ENCODE measurements around the gene PIK3R3.

DNA sequence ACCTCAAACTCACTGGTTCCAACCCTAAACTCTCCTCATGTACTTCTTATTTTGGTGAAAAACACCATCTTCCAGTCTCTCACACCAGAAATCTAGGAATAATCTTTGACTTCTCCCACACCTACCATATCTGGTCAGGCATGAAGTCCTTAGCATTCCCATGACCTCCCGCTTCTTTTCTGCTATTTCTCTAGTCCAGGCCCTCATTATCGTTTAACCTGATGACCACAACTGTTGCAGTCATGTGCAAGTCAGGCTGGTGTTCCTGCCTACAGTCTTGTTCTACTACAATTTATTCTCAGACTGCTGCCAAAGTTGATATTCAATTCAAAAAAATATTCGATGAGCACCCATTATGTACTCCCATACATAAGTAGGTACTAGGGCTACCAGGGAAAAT is 71.3 kb downstream of the PIK3R3 start:
- TF ChIP-seq, protein P1, sequence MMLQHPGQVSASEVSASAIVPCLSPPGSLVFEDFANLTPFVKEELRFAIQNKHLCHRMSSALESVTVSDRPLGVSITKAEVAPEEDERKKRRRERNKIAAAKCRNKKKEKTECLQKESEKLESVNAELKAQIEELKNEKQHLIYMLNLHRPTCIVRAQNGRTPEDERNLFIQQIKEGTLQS (CRISPR knock-in tag; conservative IDR thresholded peaks at IDR 0.05): no peak
- TF ChIP-seq, protein P2, sequence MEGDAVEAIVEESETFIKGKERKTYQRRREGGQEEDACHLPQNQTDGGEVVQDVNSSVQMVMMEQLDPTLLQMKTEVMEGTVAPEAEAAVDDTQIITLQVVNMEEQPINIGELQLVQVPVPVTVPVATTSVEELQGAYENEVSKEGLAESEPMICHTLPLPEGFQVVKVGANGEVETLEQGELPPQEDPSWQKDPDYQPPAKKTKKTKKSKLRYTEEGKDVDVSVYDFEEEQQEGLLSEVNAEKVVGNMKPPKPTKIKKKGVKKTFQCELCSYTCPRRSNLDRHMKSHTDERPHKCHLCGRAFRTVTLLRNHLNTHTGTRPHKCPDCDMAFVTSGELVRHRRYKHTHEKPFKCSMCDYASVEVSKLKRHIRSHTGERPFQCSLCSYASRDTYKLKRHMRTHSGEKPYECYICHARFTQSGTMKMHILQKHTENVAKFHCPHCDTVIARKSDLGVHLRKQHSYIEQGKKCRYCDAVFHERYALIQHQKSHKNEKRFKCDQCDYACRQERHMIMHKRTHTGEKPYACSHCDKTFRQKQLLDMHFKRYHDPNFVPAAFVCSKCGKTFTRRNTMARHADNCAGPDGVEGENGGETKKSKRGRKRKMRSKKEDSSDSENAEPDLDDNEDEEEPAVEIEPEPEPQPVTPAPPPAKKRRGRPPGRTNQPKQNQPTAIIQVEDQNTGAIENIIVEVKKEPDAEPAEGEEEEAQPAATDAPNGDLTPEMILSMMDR (IDR thresholded peaks at IDR 0.05): no peak
- TF ChIP-seq, protein P3, sequence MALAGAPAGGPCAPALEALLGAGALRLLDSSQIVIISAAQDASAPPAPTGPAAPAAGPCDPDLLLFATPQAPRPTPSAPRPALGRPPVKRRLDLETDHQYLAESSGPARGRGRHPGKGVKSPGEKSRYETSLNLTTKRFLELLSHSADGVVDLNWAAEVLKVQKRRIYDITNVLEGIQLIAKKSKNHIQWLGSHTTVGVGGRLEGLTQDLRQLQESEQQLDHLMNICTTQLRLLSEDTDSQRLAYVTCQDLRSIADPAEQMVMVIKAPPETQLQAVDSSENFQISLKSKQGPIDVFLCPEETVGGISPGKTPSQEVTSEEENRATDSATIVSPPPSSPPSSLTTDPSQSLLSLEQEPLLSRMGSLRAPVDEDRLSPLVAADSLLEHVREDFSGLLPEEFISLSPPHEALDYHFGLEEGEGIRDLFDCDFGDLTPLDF (CRISPR knock-in tag; IDR thresholded peaks at IDR 0.05): no peak
- TF ChIP-seq, protein P4, sequence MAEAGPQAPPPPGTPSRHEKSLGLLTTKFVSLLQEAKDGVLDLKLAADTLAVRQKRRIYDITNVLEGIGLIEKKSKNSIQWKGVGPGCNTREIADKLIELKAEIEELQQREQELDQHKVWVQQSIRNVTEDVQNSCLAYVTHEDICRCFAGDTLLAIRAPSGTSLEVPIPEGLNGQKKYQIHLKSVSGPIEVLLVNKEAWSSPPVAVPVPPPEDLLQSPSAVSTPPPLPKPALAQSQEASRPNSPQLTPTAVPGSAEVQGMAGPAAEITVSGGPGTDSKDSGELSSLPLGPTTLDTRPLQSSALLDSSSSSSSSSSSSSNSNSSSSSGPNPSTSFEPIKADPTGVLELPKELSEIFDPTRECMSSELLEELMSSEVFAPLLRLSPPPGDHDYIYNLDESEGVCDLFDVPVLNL (CRISPR knock-in tag; IDR thresholded peaks at IDR 0.05; ENCODE audit: borderline replicate concordance, low read depth): no peak

Measured in WTC11 (cell line).